ENCODE results near the gene HAUS6. TPM values are rescaled to one million over a fixed set of nuclear protein-coding genes. Genes with fewer than 3 reads are reported as not detected.

HAUS6 gene
- total RNA-seq, 1 experiment from 2014 or later: 14.4 TPM

- Histone ChIP-seq H3K9me2 (replicated peaks; ENCODE audit: low read length) (no peaks in the 10 kb centered on the region), H2AFZ (ENCODE audit: low read length) (no peak overlapping the region), H3K9ac (ENCODE audit: low read length) (no peak overlapping the region), H3K27me3 (ENCODE audit: low read length) (no peaks in the 10 kb centered on the region), H4K20me1 (ENCODE audit: low read length) (no peaks in the 10 kb centered on the region), H3K36me3 (ENCODE audit: low read depth, low read length) (no peaks in the 10 kb centered on the region), H3F3A (ENCODE audit: low read length, unreplicated experiment) (no peaks in the 10 kb centered on the region), H3K27ac (ENCODE audit: low read length) (no peak overlapping the region), H3K9me3 (ENCODE audit: low read length) (no peaks in the 10 kb centered on the region), H3K79me2 (ENCODE audit: low read length) (no peaks in the 10 kb centered on the region), H3K4me2 (ENCODE audit: low read length) (no peak overlapping the region), H3K4me3 (ENCODE audit: low read length) (no peak overlapping the region), H3K4me1 (ENCODE audit: insufficient read depth, low read length) (no peaks in the 10 kb centered on the region)
- ChIA-PET POLR2A (ENCODE audit: unreplicated experiment) (no interaction called here), CTCF (no interaction called here)
- DNase-seq (no peak), ATAC-seq (no peak)
- TF ChIP-seq EZH2phosphoT487 (IDR thresholded peaks at IDR 0.05; ENCODE audit: borderline replicate concordance, low read length) (no peak), EZH2 (IDR thresholded peaks at IDR 0.05; ENCODE audit: low read length, unreplicated experiment) (no peak), CTCF (conservative IDR thresholded peaks at IDR 0.05; ENCODE audit: low read depth, low read length) (no peak)
- intact Hi-C loops (cut with micrococcal nuclease): no loop called here
- BruUV-seq (replicated peaks): no TSS peak
Observed at GRCh38 chr9:19032406-19032805, 70.3 kb downstream of the HAUS6 start.

- Histone ChIP-seq H3K9me3 (ENCODE audit: low read length) (no peaks in the 10 kb centered on the region), H3K27ac (ENCODE audit: low read length) (no peak overlapping the region), H3K4me2 (ENCODE audit: low read length) (no peak overlapping the region), H3K36me3 (ENCODE audit: low read depth, low read length) (no peaks in the 10 kb centered on the region), H2AFZ (ENCODE audit: low read length) (no peak overlapping the region), H3K27me3 (ENCODE audit: low read length) (no peaks in the 10 kb centered on the region), H3F3A (ENCODE audit: low read length, unreplicated experiment) (no peaks in the 10 kb centered on the region), H3K4me3 (ENCODE audit: low read length) (no peak overlapping the region), H4K20me1 (ENCODE audit: low read length) (no peaks in the 10 kb centered on the region), H3K4me1 (ENCODE audit: insufficient read depth, low read length) (no peaks in the 10 kb centered on the region), H3K9me2 (replicated peaks; ENCODE audit: low read length) (no peaks in the 10 kb centered on the region), H3K79me2 (ENCODE audit: low read length) (no peaks in the 10 kb centered on the region), H3K9ac (ENCODE audit: low read length) (no peak overlapping the region)
- BruUV-seq (replicated peaks): no TSS peak
- TF ChIP-seq CTCF (conservative IDR thresholded peaks at IDR 0.05; ENCODE audit: low read depth, low read length) (no peak), EZH2 (IDR thresholded peaks at IDR 0.05; ENCODE audit: low read length, unreplicated experiment) (no peak)
- CTCF ChIA-PET: no interaction called here
- intact Hi-C loops (cut with micrococcal nuclease): no loop called here
- ATAC-seq (peak; percentile 74), DNase-seq (peak; percentile 17)
- POLR2A ChIA-PET (ENCODE audit: unreplicated experiment): no interaction called here
Observed at GRCh38 chr9:19030899-19031298, 71.8 kb downstream of the HAUS6 start.

GRCh38 chr9:19028835-19029451, 73.8 kb downstream of the HAUS6 start:
- BruUV-seq (replicated peaks): no TSS peak
- H4K20me1 ChIP-seq (ENCODE audit: low read length): no peaks in the 10 kb centered on the region
- DNase-seq (peak; percentile 69), ATAC-seq (peak; percentile 71)
- no peak overlapping the region for H3K4me3 ChIP-seq (ENCODE audit: low read length)
- no peaks in the 10 kb centered on the region for H3K9me3 ChIP-seq (ENCODE audit: low read length)
- no peaks in the 10 kb centered on the region for H3K9me2 ChIP-seq (replicated peaks; ENCODE audit: low read length)
- no peaks in the 10 kb centered on the region for H3K27me3 ChIP-seq (ENCODE audit: low read length)
- intact Hi-C loops (cut with micrococcal nuclease): loop anchor here (1.0 to 10.0 kb wide), 5 partner anchors 204 to 1502 kb away; no protein-coding TSS in a partner anchor
- H3F3A ChIP-seq (ENCODE audit: low read length, unreplicated experiment): no peaks in the 10 kb centered on the region
- POLR2A ChIA-PET (ENCODE audit: unreplicated experiment): no interaction called here
- H3K79me2 ChIP-seq (ENCODE audit: low read length): no peaks in the 10 kb centered on the region
- H3K27ac ChIP-seq (ENCODE audit: low read length): no peak overlapping the region
- TF ChIP-seq EZH2phosphoT487 (IDR thresholded peaks at IDR 0.05; ENCODE audit: borderline replicate concordance, low read length) (no peak), CTCF (conservative IDR thresholded peaks at IDR 0.05; ENCODE audit: low read depth, low read length) (peak; percentile 70)
- CTCF ChIA-PET: interaction anchor here (0.5 to 1.0 kb wide), 3 partner anchors 589 to 1131 kb away, joined by 3 to 6 read pairs (median 4); no protein-coding TSS in a partner anchor
- H3K4me1 ChIP-seq (ENCODE audit: insufficient read depth, low read length): no peaks in the 10 kb centered on the region
- H2AFZ ChIP-seq (ENCODE audit: low read length): no peak overlapping the region
- no peak overlapping the region for H3K9ac ChIP-seq (ENCODE audit: low read length)
- no peak overlapping the region for H3K4me2 ChIP-seq (ENCODE audit: low read length)
- no peaks in the 10 kb centered on the region for H3K36me3 ChIP-seq (ENCODE audit: low read depth, low read length)

Measured in PC-3 (cell line).